Activated CD4-positive, CD25-positive, alpha-beta regulatory T cell (primary cell): Measurements from ENCODE around the gene COA6.
"Not testable (repeated sequence)": the region's sequence is repeated elsewhere in the genome, so short reads cannot be mapped to it uniquely, and the experiment has no call there.

ENCODE experiments used
- DNase-seq, 4 experiments: peaks; one replicate each; lab custom pipeline; 2025; lab: John Stamatoyannopoulos, UW

COA6 gene

DNA sequence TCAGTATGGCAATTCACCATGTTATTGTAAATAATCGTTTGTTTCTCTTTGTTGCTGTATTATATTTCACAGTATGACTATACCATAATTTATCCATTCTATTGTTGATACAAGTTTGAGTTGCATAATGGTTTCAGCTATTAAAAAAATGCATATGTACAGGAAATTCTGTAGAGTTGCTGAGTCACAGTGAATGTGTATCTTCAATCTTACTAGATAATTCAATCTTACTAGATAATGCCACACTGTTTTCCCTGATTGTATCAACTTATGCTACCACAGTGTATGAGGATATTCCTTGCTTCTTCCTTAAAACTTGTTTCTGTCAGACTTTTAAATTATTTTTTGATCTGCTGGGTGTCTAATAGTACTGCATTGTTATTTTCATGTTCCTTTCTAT, 3.5 kb upstream of the COA6 start:
- DNase-seq, result no peak

DNA sequence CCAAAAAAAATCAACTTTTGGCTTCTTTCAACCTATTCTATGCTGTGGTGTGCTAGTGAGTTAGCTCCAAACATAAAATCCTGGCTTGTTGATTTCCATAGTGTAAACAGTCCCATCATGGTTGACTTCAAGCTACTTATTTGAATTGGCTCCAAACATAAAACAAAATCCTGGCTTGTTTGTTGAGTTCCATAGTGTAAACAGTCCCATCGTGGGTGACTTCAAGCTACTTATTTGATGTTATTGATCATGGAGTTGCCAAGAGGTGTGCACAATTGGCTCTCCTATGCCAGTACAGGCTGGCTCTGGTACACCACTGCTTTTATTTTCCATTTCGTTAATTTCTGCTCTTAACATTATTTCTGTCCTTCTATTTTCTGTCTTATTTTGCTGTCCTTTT, 1.8 kb upstream of the COA6 start:
- no peak for DNase-seq

DNA sequence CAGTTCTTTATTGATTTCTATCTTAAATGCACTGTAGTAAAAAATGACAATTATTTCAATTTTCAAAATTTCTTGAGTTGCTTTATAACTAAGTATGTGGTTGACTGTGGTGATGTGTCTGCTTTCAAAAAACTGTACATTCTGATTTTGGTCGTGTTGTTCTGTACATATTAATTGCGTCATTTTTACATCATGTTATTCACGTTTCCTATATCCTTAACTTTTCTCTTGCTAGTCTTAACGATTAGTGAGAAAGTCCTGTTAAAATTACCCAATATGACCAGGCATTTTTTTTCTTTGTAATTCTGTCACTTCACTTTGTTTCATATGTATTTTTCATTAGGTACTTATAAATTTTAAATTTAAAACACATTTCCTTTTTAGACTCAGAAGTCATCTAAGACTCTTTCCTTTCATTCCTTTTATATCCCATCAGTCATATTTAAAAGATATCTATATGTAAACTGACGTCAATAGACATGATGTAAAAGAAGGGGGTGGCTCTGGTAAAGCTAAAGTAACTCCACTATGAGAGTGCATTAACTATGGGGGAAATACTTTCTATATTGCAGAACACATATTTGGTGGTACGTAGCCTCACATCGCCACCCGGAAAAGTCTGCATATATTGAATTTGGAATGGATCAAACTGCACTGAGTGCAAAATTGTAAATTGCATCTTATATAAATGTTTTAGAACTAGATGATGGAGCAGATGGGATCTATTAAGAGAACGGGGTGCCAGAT, 1.1 kb upstream of the COA6 start:
- no peak for DNase-seq

DNA sequence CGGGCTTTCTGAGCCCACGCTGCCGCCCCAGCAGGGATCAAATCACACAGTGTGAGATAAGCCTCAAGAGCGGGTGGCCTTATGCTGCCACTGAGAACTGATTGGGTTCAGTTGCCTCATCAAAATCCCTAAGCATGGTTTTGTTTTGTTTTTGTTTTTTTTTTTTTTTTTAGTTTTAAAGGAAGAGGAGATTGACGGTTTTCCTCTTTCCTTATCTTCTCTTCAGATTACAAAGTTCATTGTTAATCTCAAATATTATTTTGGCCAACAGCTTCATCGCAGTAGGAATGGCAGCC, 651 bp downstream of the COA6 start:
- DNase-seq, result no peak

DNA sequence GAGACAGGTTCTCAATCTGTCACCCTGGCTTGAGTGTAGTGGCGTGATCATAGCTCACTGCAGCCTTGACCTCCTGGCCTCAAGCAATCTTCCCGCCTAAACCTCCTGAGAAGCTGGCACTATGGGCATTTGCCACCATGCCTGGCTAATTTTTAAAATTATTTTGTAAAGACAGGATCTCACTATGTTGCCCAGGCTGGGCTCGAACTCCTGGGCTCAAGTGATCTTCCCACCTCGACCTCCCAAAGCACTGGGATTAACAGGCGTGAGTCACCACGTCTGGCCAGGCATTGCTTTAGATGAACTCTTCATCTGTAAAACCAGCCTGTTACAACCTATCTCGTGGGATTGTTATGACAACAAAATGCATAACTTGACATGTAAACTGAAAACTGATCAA, 2.4 kb downstream of the COA6 start:
- no peak for DNase-seq

DNA sequence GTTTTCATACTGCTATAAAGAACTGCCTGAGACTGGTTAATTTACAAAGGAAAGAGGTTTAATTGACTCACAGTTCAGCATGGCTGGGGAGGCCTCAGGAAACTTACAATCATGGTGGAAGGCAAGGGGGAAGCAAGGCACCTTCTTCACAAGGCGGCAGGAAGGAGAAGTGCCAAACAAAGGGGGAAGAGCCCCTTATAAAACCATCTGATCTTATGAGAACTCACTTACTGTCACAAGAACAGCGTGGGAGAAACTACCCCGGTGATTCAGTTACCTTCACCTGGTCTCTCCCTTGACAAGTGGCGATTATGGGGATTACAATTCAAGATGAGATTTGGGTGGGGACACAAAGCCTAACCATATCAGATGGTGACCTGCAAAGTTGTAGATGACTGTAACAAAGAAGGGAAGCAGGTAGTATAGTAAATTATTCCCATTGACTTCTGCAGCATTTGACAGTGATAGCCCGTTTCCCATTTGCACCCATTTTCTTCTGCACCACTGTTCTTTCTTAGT, 6.4 kb downstream of the COA6 start:
- not testable (repeated sequence) for DNase-seq

DNA sequence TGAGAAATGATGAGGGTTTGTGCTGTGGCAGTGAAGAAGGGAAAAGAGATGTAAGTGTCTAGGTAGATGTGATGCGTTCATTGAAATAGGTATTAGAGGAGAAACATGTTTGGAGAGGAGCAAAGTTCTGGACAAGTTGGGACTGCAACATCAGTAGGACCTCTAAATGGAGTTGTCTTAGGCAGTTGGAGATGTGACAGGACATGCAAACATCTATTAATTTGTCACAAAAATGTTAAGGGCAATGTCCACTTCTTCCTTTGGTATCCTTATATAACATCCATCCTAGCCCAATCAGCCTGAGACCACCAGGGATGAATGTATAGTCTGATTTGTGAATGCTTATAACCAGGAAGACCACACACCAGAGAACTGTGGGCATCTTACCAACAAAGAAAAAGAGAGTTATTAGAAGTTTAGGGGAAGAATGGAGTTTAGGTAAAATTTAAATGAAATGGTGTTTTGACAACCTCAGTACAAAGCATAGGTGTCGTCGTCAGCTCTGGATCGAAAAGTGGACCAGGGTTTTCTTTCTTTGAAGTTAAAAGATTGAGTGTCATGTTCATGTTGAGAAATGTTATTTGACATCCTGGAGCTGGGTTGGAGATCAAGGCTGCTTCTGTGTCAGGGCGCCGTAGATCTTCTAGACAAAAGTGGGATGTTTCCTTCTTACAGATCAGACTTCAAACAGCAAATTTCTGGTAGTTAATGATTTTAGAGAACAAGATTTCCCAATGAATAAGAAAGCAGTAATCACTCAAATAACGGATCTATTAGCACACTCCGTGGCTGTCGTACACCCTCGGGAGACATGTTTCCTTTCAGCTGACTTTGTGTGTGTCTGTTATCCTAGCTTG, 8.7 kb downstream of the COA6 start:
- DNase-seq, result no peak

DNA sequence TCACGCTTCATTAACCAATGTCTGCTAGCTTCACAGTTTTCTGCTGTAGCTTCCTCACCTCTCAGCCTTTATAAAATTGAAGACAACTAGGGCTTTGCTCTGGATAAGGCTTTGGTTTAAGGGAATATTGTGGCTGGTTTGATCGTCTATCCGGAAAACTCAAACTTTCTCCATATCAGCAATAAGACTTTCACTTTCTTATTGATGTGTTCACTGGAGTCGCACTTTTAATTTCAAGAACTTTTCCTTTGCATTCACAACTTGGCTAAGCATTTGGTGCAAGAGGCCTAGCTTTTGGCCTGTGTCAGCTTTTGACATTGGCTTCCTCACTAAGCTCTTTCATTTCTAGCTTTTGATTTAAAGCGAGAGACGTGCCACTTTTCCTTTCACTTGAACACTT, 12.9 kb downstream of the COA6 start:
- DNase-seq, result no peak

DNA sequence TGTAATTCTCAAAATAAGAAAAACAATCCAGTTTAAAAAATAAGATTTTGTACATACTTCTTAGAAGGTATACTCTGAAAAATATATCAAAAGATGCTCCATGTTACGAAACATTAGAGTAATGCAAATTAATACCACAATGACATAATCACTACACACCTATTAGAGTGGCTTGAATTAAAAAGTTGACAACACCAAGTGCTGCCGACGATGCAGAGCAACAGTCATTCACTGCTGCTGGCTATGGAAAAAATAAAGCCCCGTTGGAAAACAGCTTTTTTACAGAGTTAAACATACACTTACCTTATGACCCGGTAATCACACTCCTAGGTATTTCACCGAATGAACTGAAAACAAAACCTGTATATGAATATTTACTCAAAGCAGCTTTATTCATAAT, 14.8 kb downstream of the COA6 start:
- no peak for DNase-seq

DNA sequence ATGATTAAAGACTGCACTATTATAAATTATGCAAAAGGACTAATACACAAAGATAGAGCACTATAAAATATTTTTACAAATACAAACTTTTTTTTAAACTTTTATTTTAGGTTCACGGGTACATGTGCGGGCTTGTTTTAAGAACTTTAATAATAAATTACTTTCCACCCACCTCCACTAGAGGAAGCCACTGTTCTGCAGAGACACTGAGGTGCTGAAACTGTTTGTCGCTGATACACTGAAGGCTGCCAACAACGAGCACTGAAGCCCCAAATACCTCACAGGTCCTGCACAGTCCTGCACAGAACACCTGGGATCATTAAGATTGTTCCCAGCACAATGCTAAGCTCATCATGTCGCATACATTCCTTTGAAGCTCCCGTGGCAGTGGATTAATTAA, 19.9 kb downstream of the COA6 start:
- no peak for DNase-seq

DNA sequence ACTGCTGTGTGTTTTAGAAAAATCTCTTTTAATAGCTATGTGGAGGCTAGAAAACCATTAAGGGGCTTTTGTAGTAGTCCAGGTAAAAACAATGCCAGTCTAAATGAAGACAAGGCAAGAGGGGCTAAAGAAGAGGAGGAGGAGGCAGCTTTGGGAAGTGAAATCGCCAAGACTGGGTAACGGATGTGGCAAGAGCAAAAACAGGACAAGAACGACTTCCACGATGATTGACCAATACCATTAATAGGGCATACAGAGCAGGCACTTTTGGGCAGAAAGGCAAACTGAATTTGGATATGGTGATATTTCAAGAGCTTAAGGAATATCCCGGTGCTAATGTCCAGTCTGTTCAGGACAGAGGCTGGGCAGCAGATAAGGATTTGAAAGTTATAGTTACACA, 22.0 kb downstream of the COA6 start:
- no peak for DNase-seq

DNA sequence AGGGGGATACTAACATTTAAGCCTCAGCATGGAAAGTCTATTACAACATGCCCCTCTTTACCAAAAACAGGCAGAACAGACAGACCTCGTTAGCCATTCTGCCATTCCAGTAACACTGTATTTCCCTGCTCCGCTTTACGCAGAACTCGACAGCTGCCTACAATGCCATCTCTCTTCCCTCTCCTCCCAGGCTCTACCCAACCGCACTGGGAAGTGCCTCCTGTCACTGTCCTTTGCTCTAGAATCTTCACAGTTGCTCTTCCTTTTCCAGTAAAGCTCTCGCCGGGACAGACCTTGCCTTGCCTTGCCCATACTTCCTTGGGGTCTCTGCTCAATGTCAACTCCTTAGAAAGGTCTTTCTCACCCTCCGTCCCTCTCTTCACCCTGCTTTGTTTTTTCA, 22.8 kb downstream of the COA6 start:
- DNase-seq, result no peak

DNA sequence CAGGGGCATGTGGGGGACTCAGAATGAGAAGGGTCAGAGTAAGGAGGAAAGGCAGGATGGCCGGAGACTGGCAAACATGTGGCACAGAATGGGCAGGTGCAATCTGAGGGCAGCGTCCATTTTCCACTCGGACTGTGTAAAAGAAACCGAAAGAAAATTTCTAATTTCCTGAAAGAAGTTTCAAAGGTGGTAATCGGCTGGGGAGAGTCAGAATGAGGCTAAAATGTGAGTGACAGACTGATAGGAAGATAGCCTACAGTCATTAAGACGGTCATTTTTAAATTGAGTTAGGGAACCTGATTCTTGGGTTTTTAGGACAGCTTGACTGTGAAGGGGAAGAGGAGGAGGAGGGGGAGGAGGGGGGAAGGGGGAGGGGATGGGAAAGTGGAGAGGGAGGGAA, 23.6 kb downstream of the COA6 start:
- DNase-seq, result no peak

DNA sequence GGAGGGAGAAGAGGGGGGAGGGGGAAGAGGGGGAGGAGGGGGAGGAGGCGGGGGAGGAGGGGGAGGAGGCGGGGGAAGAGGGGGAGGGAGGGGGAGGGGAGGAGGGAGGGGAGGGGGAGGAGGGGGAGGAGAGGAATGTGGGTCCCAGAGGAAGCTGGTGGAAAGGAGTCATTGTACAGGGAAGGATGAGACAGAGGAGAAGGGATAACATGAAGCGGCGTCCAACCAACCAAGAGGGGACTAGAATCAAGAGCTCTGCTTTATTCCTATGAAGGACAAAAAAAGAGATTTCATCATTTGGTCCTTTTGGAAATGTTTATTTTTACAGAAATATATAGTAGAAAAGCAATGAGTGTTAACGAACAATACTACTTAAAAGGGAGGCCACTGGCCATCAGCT, 24.5 kb downstream of the COA6 start:
- no peak for DNase-seq

DNA sequence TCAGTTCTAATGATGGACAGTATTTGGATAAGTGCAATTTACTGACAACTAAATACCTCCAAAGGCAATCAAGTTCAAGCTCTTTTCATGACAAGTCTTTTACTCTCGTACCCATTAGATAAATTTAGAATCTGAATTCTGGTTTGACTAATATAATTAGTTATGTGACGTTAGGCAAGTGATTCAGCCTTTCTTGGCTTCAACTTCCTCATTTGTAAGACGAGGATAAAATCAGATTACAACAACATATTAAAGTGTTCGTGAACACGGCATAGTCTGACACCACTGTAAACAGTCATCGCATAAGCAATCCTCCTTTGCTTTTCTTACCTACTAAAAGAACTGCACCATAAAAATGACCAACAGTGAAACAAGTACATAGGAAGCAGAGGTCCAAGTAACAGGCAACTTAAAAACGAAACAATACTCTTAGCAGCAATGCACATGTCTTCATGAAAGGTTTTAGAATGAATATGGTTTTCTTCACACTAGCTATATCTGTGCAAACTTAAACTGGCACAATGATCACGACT, 25.7 kb downstream of the COA6 start:
- DNase-seq, result no peak

DNA sequence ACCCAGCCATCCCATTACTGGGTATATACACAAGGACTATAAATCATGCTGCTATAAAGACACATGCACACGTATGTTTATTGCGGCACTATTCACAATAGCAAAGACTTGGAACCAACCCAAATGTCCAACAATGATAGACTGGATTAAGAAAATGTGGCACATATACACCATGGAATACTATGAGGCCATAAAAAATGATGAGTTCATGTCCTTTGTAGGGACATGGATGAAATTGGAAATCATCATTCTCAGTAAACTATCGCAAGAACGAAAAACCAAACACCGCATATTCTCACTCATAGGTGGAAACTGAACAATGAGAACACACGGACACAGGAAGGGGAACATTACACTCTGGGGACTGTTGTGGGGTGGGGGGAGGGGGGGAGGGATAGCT, 26.3 kb downstream of the COA6 start:
- DNase-seq, result not testable (repeated sequence)

DNA sequence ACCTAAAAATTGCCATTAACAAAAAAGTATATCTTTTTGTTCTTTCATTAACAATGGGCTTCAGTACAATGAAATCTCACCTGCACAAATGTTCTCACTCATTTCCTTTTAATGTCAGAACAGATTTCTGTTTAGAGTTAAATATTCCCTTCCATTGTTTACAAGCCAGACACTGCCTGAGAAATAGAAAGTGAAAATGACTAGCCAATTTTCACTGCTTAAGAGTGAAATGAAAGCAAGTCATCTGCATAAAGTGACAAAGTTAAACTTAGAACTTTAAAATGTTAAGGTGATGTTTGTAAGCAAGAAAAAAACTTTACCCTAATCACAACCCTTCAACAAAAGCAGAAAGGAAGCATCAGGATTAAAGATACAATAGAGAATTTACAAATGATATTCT, 27.5 kb downstream of the COA6 start:
- DNase-seq, result no peak

DNA sequence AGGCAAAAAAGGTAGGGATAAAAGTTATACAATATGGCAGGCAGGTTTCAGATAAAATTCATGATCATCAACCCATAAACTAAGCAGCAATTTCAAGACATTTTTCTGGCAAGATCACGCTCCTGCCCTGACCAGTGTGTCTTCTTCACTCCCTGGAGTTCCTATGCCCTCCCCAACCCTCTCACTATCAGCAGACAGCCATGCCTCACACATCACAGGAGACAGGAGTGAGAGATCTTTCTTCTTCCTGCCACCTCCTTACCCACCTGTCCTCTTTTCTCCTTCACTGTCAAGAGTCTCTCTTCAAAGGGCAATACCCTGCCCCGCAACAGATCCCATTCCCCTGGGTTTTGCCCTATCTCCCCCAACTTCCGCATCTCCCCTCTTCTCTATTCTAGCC, 28.4 kb downstream of the COA6 start:
- DNase-seq, result no peak

DNA sequence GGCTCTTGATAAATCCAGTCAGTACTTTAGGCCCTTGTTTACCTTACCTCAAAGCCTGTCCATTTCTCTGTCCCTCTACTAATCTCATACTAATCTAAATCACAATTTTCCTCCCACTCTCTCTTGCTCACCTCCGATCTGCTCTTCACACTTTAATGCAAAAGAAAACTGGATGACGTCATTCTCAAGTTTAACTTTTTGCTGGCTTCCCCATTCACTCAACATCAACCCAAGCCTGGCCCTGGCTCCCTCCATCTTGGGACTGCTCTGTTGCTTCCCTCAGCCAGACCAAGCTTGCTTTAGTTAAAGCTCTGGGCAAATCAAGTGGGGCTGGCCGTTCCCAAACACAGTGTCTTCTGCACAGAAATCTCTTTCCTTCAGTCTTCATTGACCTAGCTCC, 29.7 kb downstream of the COA6 start:
- DNase-seq, result no peak

DNA sequence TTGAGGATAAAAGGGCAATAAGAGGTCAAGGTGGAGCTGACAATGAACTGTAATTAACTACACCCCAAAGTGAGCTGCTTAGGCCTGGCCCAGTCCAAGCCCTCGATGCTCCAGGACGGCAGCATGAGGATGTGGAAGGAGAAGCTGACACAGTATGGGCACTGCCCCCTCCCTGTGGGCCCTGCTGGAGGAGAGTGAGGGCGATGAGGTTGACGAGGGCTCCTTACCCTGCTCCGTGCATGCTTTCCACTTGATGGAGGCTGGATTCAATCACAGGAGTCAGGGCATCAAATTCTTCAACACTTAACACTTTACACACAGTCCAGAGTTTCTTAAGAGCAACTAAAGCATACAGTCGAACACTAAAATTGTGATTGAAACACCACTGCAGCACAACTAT, 32.4 kb downstream of the COA6 start:
- DNase-seq, result no peak

DNA sequence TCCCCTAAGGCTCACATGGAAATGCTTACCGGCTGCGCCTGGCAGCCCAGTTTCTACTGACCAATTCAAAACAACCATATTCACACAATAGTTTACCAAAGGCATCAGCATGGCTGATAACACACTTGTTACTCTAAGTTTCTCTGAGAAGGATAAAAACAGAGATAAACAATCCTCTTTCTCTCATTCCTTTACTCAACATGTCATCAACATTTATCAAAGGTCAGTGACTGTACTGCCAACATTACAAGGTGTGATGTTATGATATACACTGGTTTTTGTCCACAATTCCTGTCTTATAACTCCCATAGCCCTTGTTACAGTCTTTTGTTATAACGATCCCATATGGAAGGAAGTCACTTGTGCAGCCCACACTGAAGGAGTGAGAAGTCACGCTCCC, 33.6 kb downstream of the COA6 start:
- no peak for DNase-seq

DNA sequence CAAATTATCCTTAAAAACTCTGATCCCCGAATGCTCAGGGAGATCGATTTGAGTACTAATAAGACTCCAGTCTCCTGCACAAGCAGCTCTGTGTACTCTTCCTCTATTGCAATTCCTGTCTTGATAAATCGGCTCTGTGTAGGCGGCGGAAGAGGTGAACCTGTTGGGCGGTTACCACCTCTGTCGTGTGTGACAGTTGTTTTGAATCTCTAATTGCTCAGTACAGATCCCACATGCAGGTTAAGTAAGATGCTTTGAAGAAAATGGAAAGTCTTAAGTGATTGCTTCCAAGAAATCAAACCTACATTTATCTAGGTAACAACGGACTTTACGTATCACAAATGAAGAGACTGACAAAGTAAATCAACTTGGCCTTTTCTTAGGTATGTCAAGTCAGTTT, 35.5 kb downstream of the COA6 start:
- DNase-seq, result peak in 3 of 4 experiments; percentile 8 to 24 (median 9)

DNA sequence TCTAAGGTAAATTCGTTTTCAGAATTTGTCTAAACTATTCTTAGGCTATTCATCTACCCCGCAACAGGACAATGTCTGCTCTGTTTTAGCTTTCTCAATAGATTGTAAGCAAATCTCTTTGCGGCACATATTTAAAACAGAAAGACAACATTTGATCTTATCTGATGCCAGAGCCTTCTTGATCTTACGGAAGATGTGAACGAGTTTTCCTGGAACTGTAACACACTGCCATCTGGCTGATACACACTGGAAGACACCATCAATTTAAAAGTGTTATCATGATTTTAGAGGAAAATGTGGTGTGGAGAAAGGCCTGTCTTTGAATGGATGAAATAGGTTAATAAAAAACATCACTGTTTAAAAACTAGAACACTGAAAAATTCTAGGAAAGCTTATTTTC, 36.1 kb downstream of the COA6 start:
- no peak for DNase-seq
